T-helper 1 cell treated with Interleukin-12 subunit alpha and Interleukin-12 subunit beta and Interleukin-4 antibody, amounts not matched to agents 30 μg/mL and 1 μg/mL, for 36 hours (primary cell): Measurements from ENCODE around the gene BANF2.

ENCODE experiments used
- H3K27ac Mint-ChIP-seq: one replicate; pipeline ENCODE4 v1.8.0; 2021; ENCODE audit warnings: mild to moderate bottlenecking, mixed read lengths
- H3K27me3 Mint-ChIP-seq: one replicate; pipeline ENCODE4 v1.8.0; 2021; ENCODE audit warnings: low read depth, mixed read lengths
- H3K36me3 Mint-ChIP-seq: one replicate; pipeline ENCODE4 v1.8.0; 2021; ENCODE audit warnings: low read depth, mixed read lengths
- H3K4me1 Mint-ChIP-seq: one replicate; pipeline ENCODE4 v1.8.0; 2021; ENCODE audit warnings: low read depth, mixed read lengths
- H3K4me3 Mint-ChIP-seq: one replicate; pipeline ENCODE4 v1.8.0; 2021; ENCODE audit warnings: mild to moderate bottlenecking, moderate library complexity, mixed read lengths
- H3K9me3 Mint-ChIP-seq: one replicate; pipeline ENCODE4 v1.8.0; 2021; ENCODE audit warnings: mixed read lengths

BANF2 gene

GRCh38 chr20:17659801-17660200 is 40.0 kb upstream of the BANF2 start:
- H3K4me3 Mint-ChIP-seq = no peak overlapping the region
- no peaks in the 10 kb centered on the region for H3K9me3 Mint-ChIP-seq
- peaks cover 44% of the 10 kb centered on the region for H3K36me3 Mint-ChIP-seq
- peaks cover 42% of the 10 kb centered on the region for H3K4me1 Mint-ChIP-seq
- H3K27me3 Mint-ChIP-seq = no peaks in the 10 kb centered on the region
- H3K27ac Mint-ChIP-seq = no peak overlapping the region

GRCh38 chr20:17660667-17661066 is 39.1 kb upstream of the BANF2 start:
- H3K36me3 Mint-ChIP-seq = peaks cover 41% of the 10 kb centered on the region
- H3K27me3 Mint-ChIP-seq = no peaks in the 10 kb centered on the region
- H3K4me3 Mint-ChIP-seq = no peak overlapping the region
- H3K27ac Mint-ChIP-seq = peak overlapping the region; percentile 41
- H3K9me3 Mint-ChIP-seq = no peaks in the 10 kb centered on the region
- peaks cover 44% of the 10 kb centered on the region for H3K4me1 Mint-ChIP-seq

- no peaks in the 10 kb centered on the region for H3K9me3 Mint-ChIP-seq
- peaks cover 50% of the 10 kb centered on the region for H3K4me1 Mint-ChIP-seq
- H3K36me3 Mint-ChIP-seq = peaks cover 42% of the 10 kb centered on the region
- no peak overlapping the region for H3K27ac Mint-ChIP-seq
- H3K27me3 Mint-ChIP-seq = no peaks in the 10 kb centered on the region
- no peak overlapping the region for H3K4me3 Mint-ChIP-seq
Observed at GRCh38 chr20:17661121-17661744, 38.5 kb upstream of the BANF2 start.

DNA sequence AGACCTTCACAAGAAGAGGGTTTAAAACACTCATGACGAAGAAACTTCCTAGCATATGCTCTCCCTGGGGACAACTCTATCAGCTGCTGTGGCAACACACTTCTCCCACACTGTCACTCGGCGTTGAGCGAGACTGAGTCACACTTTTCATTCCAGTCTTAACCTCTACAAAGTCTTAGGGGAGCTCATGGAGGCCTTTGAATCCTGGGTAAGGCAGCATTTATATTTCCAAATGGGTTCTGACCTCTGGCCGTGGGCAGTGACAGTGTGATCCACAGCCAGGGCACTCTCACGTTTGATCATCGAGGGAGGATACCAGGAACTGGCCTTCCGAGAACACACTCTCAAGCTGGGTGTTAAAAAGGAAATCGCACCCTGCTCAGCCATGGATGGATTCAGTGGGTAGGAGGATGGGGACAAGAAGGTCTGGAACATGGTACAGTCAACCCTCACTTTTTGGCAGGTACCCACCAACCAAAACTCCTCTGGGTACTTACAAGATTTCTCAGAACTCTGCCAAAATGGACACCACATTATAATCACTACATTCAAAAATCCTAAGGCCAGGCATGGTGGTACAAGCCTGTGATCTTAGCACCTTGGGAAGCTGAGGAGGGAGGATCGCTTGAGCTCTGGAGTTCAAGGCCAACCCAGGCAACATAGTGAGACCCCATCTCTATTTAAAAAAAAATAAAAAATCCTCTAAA is 37.3 kb upstream of the BANF2 start:
- peak overlapping the region; percentile 21 for H3K4me3 Mint-ChIP-seq
- H3K4me1 Mint-ChIP-seq = peaks cover 56% of the 10 kb centered on the region
- no peaks in the 10 kb centered on the region for H3K9me3 Mint-ChIP-seq
- H3K27ac Mint-ChIP-seq = peak overlapping the region; percentile 77
- peaks cover 36% of the 10 kb centered on the region for H3K36me3 Mint-ChIP-seq
- H3K27me3 Mint-ChIP-seq = no peaks in the 10 kb centered on the region

DNA sequence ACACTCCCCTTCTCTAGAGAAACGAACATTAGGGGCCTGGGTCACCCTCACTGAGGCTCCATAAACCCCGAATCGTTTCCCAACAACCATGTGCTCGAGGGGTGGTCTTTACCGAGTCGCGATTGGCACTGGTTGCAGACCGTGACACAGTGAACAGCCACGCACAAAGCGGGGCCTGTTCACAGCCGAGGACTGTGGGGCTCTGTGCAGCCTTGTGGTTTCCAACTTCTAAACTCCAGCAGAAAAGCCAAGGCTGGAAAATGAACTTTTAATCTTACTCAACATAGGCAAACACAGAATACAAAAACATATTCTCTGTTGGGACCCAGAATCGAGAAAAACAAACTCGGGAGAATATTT is 36.7 kb upstream of the BANF2 start:
- no peaks in the 10 kb centered on the region for H3K9me3 Mint-ChIP-seq
- H3K27me3 Mint-ChIP-seq = no peaks in the 10 kb centered on the region
- peaks cover 31% of the 10 kb centered on the region for H3K36me3 Mint-ChIP-seq
- peaks cover 55% of the 10 kb centered on the region for H3K4me1 Mint-ChIP-seq
- H3K4me3 Mint-ChIP-seq = no peak overlapping the region
- no peak overlapping the region for H3K27ac Mint-ChIP-seq

DNA sequence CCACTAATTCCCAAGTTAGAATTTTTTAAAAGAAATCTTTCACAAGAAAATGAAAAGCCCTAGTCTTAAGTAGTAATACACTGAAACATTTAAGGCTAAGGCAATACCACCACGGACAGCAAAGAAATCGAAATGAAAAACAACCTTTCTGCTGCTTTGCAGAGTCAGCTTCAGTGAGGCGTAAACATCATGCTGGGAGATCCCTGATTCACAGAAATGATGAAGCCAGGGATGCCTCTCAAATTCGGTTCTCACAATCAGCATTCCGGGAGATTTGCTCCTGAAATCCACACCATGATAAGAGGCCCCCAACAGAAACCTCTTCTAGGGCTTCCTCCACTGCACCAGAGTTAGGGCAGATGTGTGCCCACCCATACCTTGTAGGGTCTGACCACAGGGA is 36.3 kb upstream of the BANF2 start:
- H3K9me3 Mint-ChIP-seq = no peaks in the 10 kb centered on the region
- peaks cover 56% of the 10 kb centered on the region for H3K4me1 Mint-ChIP-seq
- H3K27ac Mint-ChIP-seq = no peak overlapping the region
- H3K4me3 Mint-ChIP-seq = no peak overlapping the region
- H3K27me3 Mint-ChIP-seq = no peaks in the 10 kb centered on the region
- H3K36me3 Mint-ChIP-seq = peaks cover 31% of the 10 kb centered on the region

DNA sequence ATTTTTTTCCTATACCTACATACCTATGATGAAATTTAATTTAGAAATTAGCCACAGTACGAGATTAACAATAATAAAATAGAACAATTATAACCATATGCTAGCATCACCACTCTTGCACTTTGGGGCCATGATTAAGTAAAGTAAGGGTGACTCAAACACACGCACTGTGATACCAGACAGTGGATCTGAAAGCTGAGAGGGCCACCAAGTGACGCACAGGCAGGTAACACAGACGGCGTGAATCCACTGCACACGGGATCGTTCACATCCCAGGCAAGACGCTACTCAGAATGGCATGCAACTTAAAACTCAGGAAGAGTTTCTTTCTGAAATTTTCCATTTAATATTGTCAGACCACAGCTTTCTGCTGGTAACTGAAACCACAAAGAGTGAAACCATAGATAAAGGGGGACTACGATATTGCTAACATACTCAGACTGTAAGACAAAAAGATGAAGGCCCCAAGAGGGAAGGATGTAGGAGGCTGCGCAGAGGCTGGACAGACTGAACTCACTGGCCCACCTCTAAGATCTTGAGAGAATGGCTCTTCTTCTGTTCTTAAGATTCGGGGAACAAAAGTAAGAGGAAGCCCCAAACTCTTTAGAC is 35.6 kb upstream of the BANF2 start:
- Mint-ChIP-seq H3K27ac (peak overlapping the region; percentile 67), H3K4me1 (peaks cover 56% of the 10 kb centered on the region)

GRCh38 chr20:17665756-17666155 is 34.0 kb upstream of the BANF2 start:
- Mint-ChIP-seq H3K27me3 (no peaks in the 10 kb centered on the region), H3K9me3 (no peaks in the 10 kb centered on the region), H3K27ac (peak overlapping the region; percentile 52), H3K36me3 (peaks cover 23% of the 10 kb centered on the region), H3K4me3 (no peak overlapping the region), H3K4me1 (peaks cover 57% of the 10 kb centered on the region)

More for the DNA sequence above, 35.6 kb upstream of the BANF2 start:
- Mint-ChIP-seq H3K36me3 (peaks cover 33% of the 10 kb centered on the region), H3K27me3 (no peaks in the 10 kb centered on the region), H3K4me3 (peak overlapping the region; percentile 14), H3K9me3 (no peaks in the 10 kb centered on the region)

- H3K4me1 Mint-ChIP-seq = peaks cover 60% of the 10 kb centered on the region
Observed at GRCh38 chr20:17666481-17666880, 33.3 kb upstream of the BANF2 start.

GRCh38 chr20:17667445-17667844 is 32.3 kb upstream of the BANF2 start:
- H3K27ac Mint-ChIP-seq = no peak overlapping the region
- peaks cover 53% of the 10 kb centered on the region for H3K4me1 Mint-ChIP-seq
- no peak overlapping the region for H3K4me3 Mint-ChIP-seq
- no peaks in the 10 kb centered on the region for H3K27me3 Mint-ChIP-seq
- no peaks in the 10 kb centered on the region for H3K9me3 Mint-ChIP-seq
- H3K36me3 Mint-ChIP-seq = peaks cover 30% of the 10 kb centered on the region

More at GRCh38 chr20:17666481-17666880, 33.3 kb upstream of the BANF2 start:
- Mint-ChIP-seq H3K36me3 (peaks cover 29% of the 10 kb centered on the region), H3K27me3 (no peaks in the 10 kb centered on the region), H3K9me3 (no peaks in the 10 kb centered on the region), H3K4me3 (no peak overlapping the region), H3K27ac (no peak overlapping the region)

GRCh38 chr20:17668432-17668831 is 31.3 kb upstream of the BANF2 start:
- H3K27ac Mint-ChIP-seq = no peak overlapping the region
- H3K36me3 Mint-ChIP-seq = peaks cover 32% of the 10 kb centered on the region
- H3K4me1 Mint-ChIP-seq = peaks cover 47% of the 10 kb centered on the region
- no peaks in the 10 kb centered on the region for H3K27me3 Mint-ChIP-seq
- no peak overlapping the region for H3K4me3 Mint-ChIP-seq
- H3K9me3 Mint-ChIP-seq = no peaks in the 10 kb centered on the region

- Mint-ChIP-seq H3K4me3 (no peak overlapping the region), H3K27ac (no peak overlapping the region), H3K27me3 (no peaks in the 10 kb centered on the region), H3K4me1 (peaks cover 39% of the 10 kb centered on the region), H3K36me3 (peaks cover 30% of the 10 kb centered on the region), H3K9me3 (no peaks in the 10 kb centered on the region)
Observed at GRCh38 chr20:17669306-17669931, 30.3 kb upstream of the BANF2 start.

DNA sequence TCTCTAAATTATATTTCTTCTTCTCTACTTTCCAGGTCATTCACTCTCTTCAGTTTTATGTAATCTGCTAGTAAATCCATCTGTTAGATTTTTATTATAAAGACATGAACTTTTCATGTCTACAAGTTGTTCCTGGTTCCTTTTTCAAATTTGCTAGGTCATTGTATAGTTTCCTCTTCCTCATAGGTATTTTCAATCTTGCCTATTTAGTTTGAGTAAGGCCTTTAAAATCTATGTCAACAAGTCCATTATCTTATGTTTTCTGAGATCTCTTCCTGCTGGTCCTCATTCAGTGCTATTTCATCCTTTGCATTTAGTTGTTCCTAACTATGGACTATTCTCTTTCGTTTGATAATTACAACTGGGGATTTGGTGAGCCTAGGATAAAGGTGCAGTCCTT is 28.8 kb upstream of the BANF2 start:
- Mint-ChIP-seq H3K9me3 (no peaks in the 10 kb centered on the region), H3K4me1 (peaks cover 27% of the 10 kb centered on the region), H3K4me3 (no peak overlapping the region), H3K27ac (no peak overlapping the region), H3K27me3 (no peaks in the 10 kb centered on the region), H3K36me3 (peaks cover 33% of the 10 kb centered on the region)

GRCh38 chr20:17671565-17671964 is 28.2 kb upstream of the BANF2 start:
- Mint-ChIP-seq H3K4me1 (peaks cover 23% of the 10 kb centered on the region), H3K27me3 (no peaks in the 10 kb centered on the region), H3K4me3 (no peak overlapping the region), H3K36me3 (peaks cover 35% of the 10 kb centered on the region), H3K27ac (no peak overlapping the region), H3K9me3 (no peaks in the 10 kb centered on the region)

DNA sequence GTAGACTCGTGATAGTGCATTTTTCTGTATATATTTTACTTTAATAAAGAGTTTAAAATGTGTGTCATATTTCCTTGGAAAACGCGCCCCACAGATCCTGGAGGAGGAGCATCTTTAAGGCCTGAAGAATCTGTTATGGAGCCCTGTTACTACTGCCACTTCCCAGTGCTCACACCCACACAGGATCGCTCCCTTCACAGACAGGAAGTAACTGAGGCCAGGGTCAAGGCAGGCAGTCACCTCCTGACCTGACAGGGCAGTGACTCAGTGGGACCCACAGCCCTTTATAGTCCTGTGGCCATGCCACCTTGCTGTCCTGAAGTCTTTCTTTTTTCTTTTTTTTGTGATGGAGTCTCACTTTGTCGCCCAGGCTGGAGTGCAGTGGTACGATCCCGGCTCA is 26.7 kb upstream of the BANF2 start:
- peaks cover 35% of the 10 kb centered on the region for H3K36me3 Mint-ChIP-seq
- H3K9me3 Mint-ChIP-seq = no peaks in the 10 kb centered on the region
- no peak overlapping the region for H3K4me3 Mint-ChIP-seq
- no peak overlapping the region for H3K27ac Mint-ChIP-seq
- no peaks in the 10 kb centered on the region for H3K27me3 Mint-ChIP-seq
- peaks cover 16% of the 10 kb centered on the region for H3K4me1 Mint-ChIP-seq
